ENCODE data around the gene NGF. TPM values are rescaled to one million over a fixed set of nuclear protein-coding genes. Genes with fewer than 3 reads are reported as not detected.

The NGF gene
- total RNA-seq, 2 experiments from 2014 or later, result not detected

DNA sequence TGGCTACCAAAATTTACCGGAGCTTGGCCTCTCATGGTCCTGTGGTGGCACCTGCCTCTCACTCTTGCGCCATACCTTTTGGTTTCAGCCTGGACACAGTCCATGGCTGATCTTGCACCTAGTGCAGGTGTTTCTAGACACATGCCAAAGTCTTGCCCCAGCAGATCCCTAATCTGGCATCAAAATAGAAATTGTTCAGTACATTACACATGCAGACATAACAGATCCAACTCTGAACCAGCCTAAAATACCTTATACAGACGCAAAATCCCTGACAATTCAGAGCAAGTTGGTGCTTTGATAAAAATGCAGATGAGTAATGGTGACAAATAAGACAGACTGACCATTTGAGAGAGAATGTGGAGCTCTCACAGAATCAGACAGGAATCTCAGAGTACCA lies 44.1 kb downstream of the NGF start:
- no peaks in the 10 kb centered on the region for H3K36me3 Mint-ChIP-seq

DNA sequence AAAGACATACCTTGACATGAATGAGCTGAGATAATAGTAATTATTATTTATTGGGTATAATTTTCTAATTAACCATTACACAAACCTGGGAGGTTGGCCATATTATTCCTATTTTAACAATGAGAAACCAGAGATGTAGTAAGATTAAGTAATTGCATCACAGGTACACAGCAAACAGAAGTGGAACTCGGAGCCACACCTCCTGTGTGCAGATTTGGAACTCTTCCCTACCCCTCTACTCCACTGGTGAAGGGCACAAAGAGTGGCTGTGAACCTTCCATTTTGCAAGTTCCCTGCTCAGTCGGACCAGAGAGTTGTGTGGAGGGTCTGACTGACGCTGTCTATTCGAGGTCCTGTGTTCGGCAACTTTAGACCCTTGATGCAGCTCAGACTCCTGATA lies 45.0 kb downstream of the NGF start:
- H3K36me3 Mint-ChIP-seq, result no peaks in the 10 kb centered on the region
- H3K4me1 Mint-ChIP-seq, result no peaks in the 10 kb centered on the region
- ATAC-seq (no peak), DNase-seq (no peak)
- H3K9me3 Mint-ChIP-seq (ENCODE audit: low read depth), result no peaks in the 10 kb centered on the region
- peaks cover 9% of the 10 kb centered on the region for H3K27me3 Mint-ChIP-seq
- CTCF ChIA-PET, result no interaction called here
- H3K4me3 Mint-ChIP-seq, result no peak overlapping the region
- H3K27ac Mint-ChIP-seq, result no peak overlapping the region

More for the DNA sequence above, 44.1 kb downstream of the NGF start:
- no peaks in the 10 kb centered on the region for H3K4me1 Mint-ChIP-seq
- H3K4me3 Mint-ChIP-seq, result no peak overlapping the region
- ATAC-seq, result no peak
- no peak overlapping the region for H3K27ac Mint-ChIP-seq
- H3K9me3 Mint-ChIP-seq (ENCODE audit: low read depth), result no peaks in the 10 kb centered on the region
- CTCF ChIA-PET, result no interaction called here
- peaks cover 11% of the 10 kb centered on the region for H3K27me3 Mint-ChIP-seq
- DNase-seq, result no peak

DNA sequence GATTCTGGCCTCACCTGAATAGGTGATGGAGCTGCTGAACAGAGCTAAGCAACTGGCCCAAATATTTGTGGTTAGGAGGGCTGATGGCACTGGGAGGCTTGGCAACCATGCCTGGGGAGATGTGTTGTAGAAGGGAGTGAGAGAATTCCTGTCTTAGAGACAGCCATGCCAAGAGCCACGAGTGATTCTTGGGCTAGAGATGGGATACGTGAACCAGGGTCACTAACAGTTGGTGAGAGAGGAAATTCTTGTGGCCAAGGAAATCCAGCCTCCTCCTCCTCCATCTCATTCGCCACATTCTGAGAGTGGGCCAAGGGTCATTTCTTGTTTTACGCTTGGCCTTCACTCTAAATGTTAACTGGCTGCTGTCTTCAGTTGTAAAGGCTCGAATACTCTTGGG lies 46.3 kb downstream of the NGF start:
- peaks cover 8% of the 10 kb centered on the region for H3K27me3 Mint-ChIP-seq
- no peak overlapping the region for H3K27ac Mint-ChIP-seq
- no peaks in the 10 kb centered on the region for H3K36me3 Mint-ChIP-seq
- no peak for DNase-seq
- no peak overlapping the region for H3K4me3 Mint-ChIP-seq
- CTCF ChIA-PET, result no interaction called here
- H3K9me3 Mint-ChIP-seq (ENCODE audit: low read depth), result no peaks in the 10 kb centered on the region
- no peak for ATAC-seq
- no peaks in the 10 kb centered on the region for H3K4me1 Mint-ChIP-seq

DNA sequence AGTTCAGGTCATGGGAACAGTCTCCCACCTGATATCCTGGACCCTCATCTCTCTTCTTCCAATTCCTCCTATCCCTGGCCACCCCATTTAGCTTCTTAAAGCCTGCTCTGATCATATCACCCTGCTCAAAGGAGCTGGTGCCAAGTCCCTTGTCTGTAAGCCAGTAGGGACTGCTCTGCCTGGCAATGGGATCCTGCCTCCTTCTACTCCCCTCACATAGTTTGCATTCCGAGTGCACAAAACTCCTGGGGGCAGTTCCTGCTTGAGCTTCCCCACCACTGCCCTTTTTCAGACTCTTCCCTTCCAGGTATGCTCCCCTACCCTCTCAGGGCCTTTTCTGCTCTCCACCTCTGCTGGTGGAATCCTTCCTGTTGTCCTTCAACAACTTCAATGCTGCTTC lies 48.1 kb downstream of the NGF start:
- no peaks in the 10 kb centered on the region for H3K36me3 Mint-ChIP-seq
- ATAC-seq (no peak), DNase-seq (no peak)
- no peak overlapping the region for H3K27ac Mint-ChIP-seq
- H3K27me3 Mint-ChIP-seq, result peaks cover 8% of the 10 kb centered on the region
- CTCF ChIA-PET, result no interaction called here
- H3K9me3 Mint-ChIP-seq (ENCODE audit: low read depth), result no peaks in the 10 kb centered on the region
- no peaks in the 10 kb centered on the region for H3K4me1 Mint-ChIP-seq
- H3K4me3 Mint-ChIP-seq, result no peak overlapping the region

DNA sequence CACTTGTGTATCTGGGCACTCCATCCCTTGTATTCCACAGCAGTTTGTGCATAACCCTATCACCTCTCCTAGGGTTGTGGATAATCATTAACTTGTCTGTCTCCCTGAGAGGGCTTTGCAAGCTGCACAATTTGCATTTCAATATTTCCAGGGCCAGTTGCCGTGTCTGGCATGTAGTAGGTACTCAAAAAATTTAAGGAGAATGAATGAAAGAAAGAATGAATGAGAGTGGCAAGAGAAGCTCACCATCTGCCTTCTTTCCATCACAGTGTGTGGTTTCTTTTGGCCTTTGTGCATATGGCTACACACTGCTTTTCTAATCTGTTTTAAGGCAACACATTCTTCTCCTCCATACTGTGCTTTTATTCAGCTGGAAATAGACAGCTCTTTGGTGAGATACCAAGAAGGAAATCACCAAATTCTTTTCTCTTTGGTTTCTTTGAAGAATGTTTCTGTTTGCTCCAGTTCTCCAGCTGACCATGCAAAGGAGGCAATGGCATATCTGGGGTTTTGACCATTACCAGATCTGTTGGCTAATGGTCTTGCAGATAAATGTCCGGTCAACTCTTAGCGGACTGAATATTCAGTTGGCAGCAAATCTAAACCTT lies 49.4 kb downstream of the NGF start:
- H3K27me3 Mint-ChIP-seq, result peaks cover 8% of the 10 kb centered on the region
- H3K36me3 Mint-ChIP-seq, result no peaks in the 10 kb centered on the region

DNA sequence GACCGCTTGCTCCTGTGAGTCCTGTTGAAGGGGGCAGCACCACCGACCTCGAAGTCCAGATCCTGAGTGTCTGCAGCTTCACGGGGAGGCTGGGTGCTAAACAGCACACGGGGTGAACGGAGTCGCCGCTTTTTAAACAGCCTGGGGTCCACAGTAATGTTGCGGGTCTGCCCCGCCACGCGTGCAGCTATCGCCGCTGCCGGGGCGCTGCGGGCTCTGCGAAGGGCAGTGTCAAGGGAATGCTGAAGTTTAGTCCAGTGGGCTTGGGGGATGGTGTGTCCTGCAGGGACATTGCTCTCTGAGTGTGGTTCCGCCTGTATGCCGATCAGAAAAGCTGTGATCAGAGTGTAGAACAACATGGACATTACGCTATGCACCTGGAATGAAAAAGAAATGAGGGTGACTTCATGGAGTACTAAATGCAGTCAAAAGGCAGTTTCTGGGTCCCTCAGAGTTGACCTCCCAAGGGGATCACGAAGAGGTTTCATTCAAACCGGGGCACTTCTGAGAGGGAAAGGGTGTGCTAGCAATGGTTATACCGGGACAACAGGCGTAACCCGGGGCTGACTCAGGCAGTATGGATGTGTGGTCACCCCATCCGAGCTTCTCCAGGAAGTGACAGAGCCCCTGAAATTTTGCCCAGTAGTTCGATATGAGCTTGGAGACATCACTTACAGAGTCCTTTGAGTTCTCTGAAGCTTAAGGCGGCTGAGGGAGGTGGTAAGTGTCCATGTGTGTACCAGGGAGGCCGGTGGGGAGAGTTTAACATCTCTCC lies 51.4 kb downstream of the NGF start:
- Mint-ChIP-seq H3K27ac (no peak overlapping the region), H3K27me3 (peaks cover 8% of the 10 kb centered on the region), H3K4me3 (no peak overlapping the region), H3K9me3 (ENCODE audit: low read depth) (no peaks in the 10 kb centered on the region), H3K4me1 (no peaks in the 10 kb centered on the region), H3K36me3 (no peaks in the 10 kb centered on the region)
- CTCF ChIA-PET, result no interaction called here
- DNase-seq (no peak), ATAC-seq (no peak)

More for the DNA sequence above, 49.4 kb downstream of the NGF start:
- H3K4me3 Mint-ChIP-seq, result no peak overlapping the region
- ATAC-seq (no peak), DNase-seq (no peak)
- H3K9me3 Mint-ChIP-seq (ENCODE audit: low read depth), result no peaks in the 10 kb centered on the region
- no peak overlapping the region for H3K27ac Mint-ChIP-seq
- CTCF ChIA-PET, result no interaction called here
- H3K4me1 Mint-ChIP-seq, result no peaks in the 10 kb centered on the region

DNA sequence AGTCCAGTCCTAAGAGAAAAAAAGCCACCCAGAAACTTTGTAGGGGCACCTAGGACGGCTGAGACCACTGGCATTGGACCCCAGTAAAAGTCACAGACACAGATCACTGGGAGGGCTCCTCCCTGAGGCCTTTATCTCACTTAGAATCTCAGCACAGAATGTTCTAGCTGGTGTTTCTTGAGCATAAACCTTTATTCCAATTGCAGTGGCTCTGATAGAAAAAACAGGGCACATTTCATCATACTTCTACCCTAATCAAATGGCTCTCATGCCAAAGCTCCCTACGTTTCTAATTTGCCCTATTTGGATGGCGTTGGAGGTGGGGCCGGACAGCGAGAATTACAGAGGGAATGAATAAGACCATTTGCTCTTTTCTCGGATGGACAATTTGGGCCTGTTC lies 53.8 kb downstream of the NGF start:
- no peak for ATAC-seq

DNA sequence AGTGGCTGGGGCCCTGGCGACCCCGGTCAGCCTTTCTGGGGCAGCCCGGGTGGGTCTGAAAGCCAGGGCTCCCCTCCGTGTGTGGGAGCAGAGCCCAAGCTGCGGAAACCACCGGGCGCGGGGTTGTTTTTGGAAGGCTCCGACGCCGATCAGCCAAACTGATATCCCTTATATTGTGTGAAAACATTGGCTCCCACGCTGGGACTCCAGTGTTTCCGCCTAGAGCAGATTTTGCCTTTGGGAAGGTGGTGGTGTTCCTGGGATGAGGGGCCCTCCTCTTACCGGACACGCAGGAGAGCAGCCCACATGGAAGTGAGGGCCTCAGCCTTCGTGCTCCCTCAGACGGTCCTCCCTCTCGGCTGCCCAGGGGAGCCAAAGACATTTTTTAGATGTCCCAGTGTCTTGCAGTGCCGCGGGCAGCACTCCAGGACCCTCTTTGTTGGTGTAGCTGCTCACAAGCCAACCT lies 54.3 kb downstream of the NGF start:
- CTCF ChIA-PET, result no interaction called here
- no peak overlapping the region for H3K27ac Mint-ChIP-seq
- H3K4me1 Mint-ChIP-seq, result no peaks in the 10 kb centered on the region
- ATAC-seq (no peak), DNase-seq (no peak)
- H3K9me3 Mint-ChIP-seq (ENCODE audit: low read depth), result no peaks in the 10 kb centered on the region
- H3K36me3 Mint-ChIP-seq, result no peaks in the 10 kb centered on the region
- no peaks in the 10 kb centered on the region for H3K27me3 Mint-ChIP-seq
- H3K4me3 Mint-ChIP-seq, result no peak overlapping the region

More for the DNA sequence above, 53.8 kb downstream of the NGF start:
- DNase-seq, result no peak
- CTCF ChIA-PET, result no interaction called here
- Mint-ChIP-seq H3K4me3 (no peak overlapping the region), H3K27me3 (no peaks in the 10 kb centered on the region), H3K36me3 (no peaks in the 10 kb centered on the region), H3K27ac (no peak overlapping the region), H3K9me3 (ENCODE audit: low read depth) (no peaks in the 10 kb centered on the region), H3K4me1 (no peaks in the 10 kb centered on the region)

DNA sequence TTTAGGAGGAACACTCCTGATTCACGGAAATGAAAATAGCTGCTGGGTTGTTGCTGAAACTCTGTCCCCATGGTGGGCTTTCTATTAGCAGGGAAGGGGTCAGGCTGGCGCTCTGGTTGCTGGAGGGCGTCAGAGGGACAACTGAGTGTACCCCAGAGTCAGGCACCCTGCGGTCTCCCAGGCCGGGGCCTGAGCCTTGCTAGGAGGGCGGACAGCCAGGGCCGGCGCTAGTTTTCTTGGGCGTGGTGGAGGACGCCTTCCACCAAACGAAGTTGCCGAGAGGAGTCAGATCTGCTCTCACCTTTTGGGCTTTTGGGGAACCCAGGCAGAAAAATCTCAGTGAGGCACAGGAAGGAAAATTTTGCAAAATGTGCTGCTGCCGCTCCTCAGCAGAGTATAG lies 54.8 kb downstream of the NGF start:
- no peak for DNase-seq
- no peak for ATAC-seq
- CTCF ChIA-PET, result no interaction called here
- Mint-ChIP-seq H3K36me3 (no peaks in the 10 kb centered on the region), H3K27me3 (no peaks in the 10 kb centered on the region), H3K27ac (no peak overlapping the region), H3K4me1 (no peaks in the 10 kb centered on the region), H3K9me3 (ENCODE audit: low read depth) (no peaks in the 10 kb centered on the region), H3K4me3 (no peak overlapping the region)

DNA sequence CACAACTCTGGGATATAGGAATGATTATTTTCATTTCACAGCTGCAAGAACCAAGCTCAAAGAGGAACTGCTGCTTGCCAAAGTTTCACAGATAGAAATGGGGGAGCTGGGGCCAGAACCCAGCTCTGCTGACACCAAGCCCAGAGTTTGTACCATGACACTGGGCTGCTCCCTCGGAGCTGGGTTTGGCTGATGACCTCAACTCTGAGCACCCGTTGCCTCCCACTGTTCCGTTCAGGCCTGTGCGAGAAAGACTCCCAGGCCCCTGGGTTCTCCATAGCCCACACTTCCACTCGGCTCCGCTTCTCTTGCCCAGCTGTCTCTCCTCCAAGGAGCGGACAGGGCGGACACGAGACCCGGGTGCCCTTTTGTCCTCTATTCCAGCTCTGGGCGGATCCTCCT lies 55.2 kb downstream of the NGF start:
- no peak for DNase-seq
- Mint-ChIP-seq H3K4me1 (no peaks in the 10 kb centered on the region), H3K36me3 (no peaks in the 10 kb centered on the region), H3K27ac (no peak overlapping the region), H3K27me3 (no peaks in the 10 kb centered on the region), H3K4me3 (no peak overlapping the region), H3K9me3 (ENCODE audit: low read depth) (no peaks in the 10 kb centered on the region)
- CTCF ChIA-PET, result no interaction called here
- no peak for ATAC-seq

DNA sequence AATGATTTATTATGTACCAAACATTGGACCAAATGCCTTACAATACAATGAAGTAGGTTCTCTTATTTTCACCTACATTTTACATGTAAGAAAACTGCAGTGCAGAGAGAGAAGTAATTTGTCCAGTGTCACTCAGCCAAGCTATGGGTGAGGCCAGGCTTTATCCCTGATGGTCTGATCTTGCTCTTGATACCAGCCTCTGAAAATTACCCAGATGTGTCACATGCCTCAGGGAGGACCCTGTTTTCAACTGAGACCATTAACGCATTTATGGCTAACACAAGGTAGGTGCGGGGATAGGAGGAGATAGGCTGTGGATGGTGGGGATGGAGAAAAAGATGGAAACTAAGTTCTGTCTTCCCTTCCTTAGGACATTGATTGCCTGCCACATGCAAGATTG lies 56.9 kb downstream of the NGF start:
- CTCF ChIA-PET, result no interaction called here
- no peaks in the 10 kb centered on the region for H3K9me3 Mint-ChIP-seq (ENCODE audit: low read depth)
- H3K27me3 Mint-ChIP-seq, result no peaks in the 10 kb centered on the region
- no peak overlapping the region for H3K4me3 Mint-ChIP-seq
- H3K36me3 Mint-ChIP-seq, result no peaks in the 10 kb centered on the region
- no peak overlapping the region for H3K27ac Mint-ChIP-seq
- H3K4me1 Mint-ChIP-seq, result no peaks in the 10 kb centered on the region
- DNase-seq (no peak), ATAC-seq (no peak)

DNA sequence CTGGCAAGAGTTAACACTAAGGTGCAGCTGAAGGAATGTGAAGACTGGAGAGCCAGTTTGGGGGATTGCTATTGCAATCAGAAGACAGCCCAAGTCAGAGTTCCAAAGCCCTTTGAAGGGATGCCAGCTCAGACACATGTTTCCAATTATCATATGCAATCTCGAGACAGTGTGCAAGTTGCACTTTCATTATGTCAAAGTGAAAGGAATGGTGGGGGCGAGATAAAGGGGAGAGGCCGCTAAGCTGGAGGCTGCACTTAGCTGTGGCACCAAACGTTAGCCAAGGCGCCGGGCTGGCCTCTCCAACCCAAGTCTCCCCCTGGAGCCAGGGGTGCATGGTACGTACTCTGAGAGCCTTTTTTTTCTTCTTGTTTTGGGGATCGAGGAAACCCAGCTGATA lies 58.0 kb downstream of the NGF start:
- ATAC-seq (no peak), DNase-seq (no peak)
- Mint-ChIP-seq H3K27ac (no peak overlapping the region), H3K27me3 (no peaks in the 10 kb centered on the region), H3K4me1 (no peaks in the 10 kb centered on the region), H3K36me3 (no peaks in the 10 kb centered on the region), H3K4me3 (no peak overlapping the region), H3K9me3 (ENCODE audit: low read depth) (no peaks in the 10 kb centered on the region)
- CTCF ChIA-PET, result no interaction called here

DNA sequence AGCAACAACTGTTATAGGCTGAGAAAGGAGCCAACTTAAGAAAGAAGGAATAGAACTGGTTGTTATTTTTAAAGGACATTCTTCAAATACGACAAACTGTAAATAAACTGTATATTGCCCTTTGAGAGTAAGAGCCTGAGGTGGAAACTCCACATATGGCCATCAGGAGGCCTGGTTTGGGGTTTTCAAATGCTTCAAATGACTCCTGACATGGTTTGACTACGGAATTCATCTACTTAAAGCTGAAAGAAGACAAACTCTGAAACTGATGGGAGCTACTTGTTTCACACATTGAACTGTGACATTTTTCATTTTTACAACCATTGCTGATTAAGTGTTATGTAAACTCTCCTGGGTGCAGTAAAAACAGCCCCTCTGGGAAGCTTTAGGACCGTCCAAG lies 59.8 kb downstream of the NGF start:
- Mint-ChIP-seq H3K4me3 (no peak overlapping the region), H3K36me3 (no peaks in the 10 kb centered on the region), H3K27ac (no peak overlapping the region), H3K27me3 (peaks cover 2% of the 10 kb centered on the region), H3K9me3 (ENCODE audit: low read depth) (no peaks in the 10 kb centered on the region), H3K4me1 (no peaks in the 10 kb centered on the region)
- ATAC-seq (no peak), DNase-seq (no peak)
- CTCF ChIA-PET, result no interaction called here

DNA sequence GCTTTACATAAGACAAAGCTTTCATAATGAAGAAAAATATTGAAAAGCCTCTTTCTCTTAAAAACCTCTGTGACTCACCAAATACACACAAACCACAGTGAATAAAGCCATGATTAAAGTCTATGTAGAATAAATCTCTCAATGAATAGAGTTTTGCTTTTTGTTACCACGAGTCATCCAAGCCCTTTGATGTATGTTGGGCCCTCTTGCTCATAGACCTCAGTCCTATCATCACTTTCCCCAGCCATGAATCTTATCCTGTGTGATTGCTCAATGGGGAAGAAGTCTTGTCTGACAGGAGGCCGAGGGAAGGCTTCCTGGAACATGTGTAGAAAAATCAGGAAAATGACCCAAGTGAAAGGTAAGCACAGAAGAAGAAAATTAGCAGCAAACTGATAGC lies 60.8 kb downstream of the NGF start:
- H3K27ac Mint-ChIP-seq, result no peak overlapping the region

More for the DNA sequence above, 60.8 kb downstream of the NGF start:
- no peak overlapping the region for H3K4me3 Mint-ChIP-seq
- peaks cover 2% of the 10 kb centered on the region for H3K27me3 Mint-ChIP-seq
- CTCF ChIA-PET, result no interaction called here
- DNase-seq, result no peak
- ATAC-seq, result no peak
- no peaks in the 10 kb centered on the region for H3K4me1 Mint-ChIP-seq
- H3K36me3 Mint-ChIP-seq, result no peaks in the 10 kb centered on the region
- no peaks in the 10 kb centered on the region for H3K9me3 Mint-ChIP-seq (ENCODE audit: low read depth)
